ENCODE results near the gene LIPE.

Gene LIPE

DNA sequence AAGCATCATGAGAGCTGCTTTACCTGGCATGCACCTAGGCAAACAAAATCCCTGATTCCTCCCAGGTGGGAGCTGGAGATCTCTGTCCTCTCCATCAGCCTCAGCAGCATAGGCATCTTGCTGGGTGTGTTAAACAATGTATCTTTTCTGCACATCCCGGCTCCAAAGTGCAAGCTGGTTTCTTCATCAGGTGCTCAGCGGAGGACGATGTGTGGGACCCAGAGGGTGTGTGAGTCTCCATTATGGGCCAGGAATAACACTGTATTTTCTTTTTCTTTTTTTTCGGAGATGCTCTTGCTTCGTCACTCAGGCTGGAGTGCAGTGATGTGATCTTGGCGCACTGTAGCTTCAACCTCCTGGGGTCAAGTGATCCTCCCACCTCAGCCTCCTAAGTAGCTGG is 47.0 kb downstream of the LIPE start:
- no peak for DNase-seq (ENCODE audit: low read depth in 3 of 3)

- no peak for DNase-seq (ENCODE audit: low read depth in 3 of 3)
These were observed 48.7 kb downstream of the LIPE start for GRCh38 chr19:42378225-42379215.

GRCh38 chr19:42376177-42376555 is 51.0 kb downstream of the LIPE start:
- DNase-seq (ENCODE audit: low read depth in 3 of 3), result no peak

GRCh38 chr19:42375415-42376176 is 51.6 kb downstream of the LIPE start:
- DNase-seq (ENCODE audit: low read depth in 3 of 3), result no peak

- no peak for DNase-seq (ENCODE audit: low read depth in 3 of 3)
These were observed 52.3 kb downstream of the LIPE start for GRCh38 chr19:42374826-42375376.

- DNase-seq (ENCODE audit: low read depth in 3 of 3), result no peak
These were observed 56.5 kb downstream of the LIPE start for GRCh38 chr19:42370626-42371175.

DNA sequence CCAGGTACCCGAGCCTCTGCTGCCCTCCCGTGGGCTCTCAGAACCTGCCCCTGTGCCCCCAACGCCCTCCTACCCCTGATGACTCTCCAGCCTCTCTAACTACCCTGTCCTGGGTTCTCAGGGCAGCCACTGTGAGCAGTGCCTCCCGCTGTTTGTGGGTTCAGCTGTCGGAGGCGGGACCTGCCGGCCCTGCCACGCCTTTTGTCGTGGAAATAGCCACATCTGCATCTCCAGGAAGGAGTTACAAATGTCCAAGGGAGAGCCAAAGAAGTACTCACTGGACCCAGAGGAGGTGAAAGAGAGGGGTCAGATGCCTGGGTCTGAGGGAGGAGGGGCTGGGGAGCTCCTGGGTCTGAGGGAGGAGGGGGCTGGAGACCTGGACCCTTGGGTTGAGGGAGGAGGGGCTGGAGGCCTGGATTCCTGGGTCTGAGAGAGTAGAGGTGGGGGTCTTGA is 57.1 kb downstream of the LIPE start:
- DNase-seq (ENCODE audit: low read depth in 3 of 3), result no peak

- no peak for DNase-seq (ENCODE audit: low read depth in 3 of 3)
These were observed 57.6 kb downstream of the LIPE start for GRCh38 chr19:42369433-42370067.

DNA sequence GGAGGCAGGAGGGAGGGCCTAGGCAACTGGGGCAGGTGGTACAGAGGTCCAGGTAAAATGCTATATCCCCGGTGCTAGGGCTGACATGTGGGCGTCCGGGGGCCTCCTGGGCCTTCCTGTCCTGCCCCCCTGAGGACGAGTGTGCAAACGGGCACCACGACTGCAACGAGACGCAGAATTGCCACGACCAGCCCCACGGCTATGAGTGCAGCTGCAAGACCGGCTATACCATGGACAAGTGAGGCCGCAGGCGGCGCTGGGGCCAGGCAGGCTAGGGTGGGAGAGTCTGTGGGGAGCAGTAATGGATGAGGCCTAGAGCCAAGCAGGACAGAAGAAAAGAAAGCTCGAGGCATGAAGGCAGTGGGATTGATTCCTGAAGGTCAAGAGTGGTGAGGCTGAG is 58.4 kb downstream of the LIPE start:
- no peak for DNase-seq (ENCODE audit: low read depth in 3 of 3)

GRCh38 chr19:42368360-42368759 is 58.8 kb downstream of the LIPE start:
- no peak for DNase-seq (ENCODE audit: low read depth in 3 of 3)

DNA sequence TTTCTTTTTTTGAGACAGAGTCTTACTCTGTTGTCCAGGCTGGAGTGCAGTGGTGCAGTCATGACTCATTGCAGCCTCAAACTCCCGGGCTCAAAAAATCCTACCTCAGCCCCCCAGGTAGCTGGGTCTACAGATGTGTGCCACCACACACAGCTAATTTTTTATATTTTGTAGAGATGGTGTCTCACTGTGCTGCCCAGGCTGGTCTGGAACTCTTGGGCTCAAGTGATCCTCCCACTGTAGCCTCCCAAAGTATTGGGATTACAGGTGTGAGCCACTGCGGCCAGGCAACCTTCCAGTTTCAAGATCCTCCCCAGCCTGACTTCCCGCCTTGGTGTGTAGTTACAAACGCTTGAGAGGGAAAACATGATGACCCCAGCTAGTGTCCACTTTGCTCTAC is 59.3 kb downstream of the LIPE start:
- no peak for DNase-seq (ENCODE audit: low read depth in 3 of 3)

GRCh38 chr19:42366673-42367072 is 60.5 kb downstream of the LIPE start:
- DNase-seq (ENCODE audit: low read depth in 3 of 3), result no peak

- DNase-seq (ENCODE audit: low read depth in 3 of 3), result no peak
These were observed 63.4 kb downstream of the LIPE start for GRCh38 chr19:42363614-42364346.

- no peak for DNase-seq (ENCODE audit: low read depth in 3 of 3)
These were observed 64.2 kb downstream of the LIPE start for GRCh38 chr19:42362891-42363440.

GRCh38 chr19:42362342-42362741 is 64.8 kb downstream of the LIPE start:
- no peak for DNase-seq (ENCODE audit: low read depth in 3 of 3)

GRCh38 chr19:42361545-42361910 is 65.7 kb downstream of the LIPE start:
- no peak for DNase-seq (ENCODE audit: low read depth in 3 of 3)

DNA sequence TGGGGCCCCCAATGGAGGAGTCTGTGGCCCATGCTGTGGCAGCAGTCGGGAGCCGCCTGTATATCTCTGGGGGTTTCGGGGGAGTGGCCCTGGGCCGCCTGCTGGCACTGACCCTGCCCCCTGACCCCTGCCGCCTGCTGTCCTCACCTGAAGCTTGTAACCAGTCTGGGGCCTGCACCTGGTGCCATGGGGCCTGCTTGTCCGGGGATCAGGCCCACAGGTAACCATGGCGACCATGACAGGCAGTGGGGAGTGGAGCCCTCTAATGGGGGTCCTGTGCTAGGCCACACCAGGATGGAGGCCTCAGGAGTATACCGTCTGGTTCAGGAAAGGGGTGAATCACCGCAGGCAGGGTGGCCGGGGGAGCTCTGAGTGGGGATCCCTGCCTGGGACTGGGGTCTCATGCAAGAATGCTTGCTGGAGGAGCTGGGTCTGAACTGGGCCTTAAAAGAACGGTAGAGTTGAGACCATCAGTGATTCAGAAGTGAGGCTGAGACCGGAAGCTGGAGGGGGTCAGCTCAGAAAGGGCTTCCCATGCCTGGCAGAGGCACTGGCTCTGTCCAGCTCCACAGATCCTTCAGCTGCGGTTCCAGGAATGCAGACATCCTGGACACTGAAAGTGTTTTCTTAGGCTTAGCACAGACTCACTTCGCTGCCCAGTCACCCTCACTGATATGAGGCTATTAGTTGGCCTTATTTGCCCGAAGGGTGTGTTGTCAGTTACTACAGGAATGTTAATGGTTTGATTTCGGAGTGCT is 66.2 kb downstream of the LIPE start:
- no peak for DNase-seq (ENCODE audit: low read depth in 3 of 3)

DNA sequence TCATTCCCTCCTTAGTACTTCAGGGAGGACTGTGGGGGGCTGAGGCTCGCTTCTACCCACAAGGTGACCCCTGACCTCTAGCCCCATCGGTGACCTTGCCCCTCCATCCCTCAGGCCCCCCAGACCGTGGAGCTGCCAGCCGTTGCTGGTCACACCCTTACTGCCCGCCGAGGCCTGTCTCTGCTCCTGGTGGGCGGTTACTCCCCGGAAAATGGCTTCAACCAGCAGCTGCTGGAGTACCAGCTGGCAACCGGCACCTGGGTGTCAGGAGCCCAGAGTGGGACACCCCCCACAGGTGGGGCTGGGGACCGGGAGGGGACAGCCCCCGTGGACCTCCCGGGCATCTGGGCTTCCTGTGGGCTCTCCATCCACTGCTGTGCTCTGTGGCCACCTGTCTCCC is 69.9 kb downstream of the LIPE start:
- DNase-seq (ENCODE audit: low read depth in 3 of 3), result no peak

DNA sequence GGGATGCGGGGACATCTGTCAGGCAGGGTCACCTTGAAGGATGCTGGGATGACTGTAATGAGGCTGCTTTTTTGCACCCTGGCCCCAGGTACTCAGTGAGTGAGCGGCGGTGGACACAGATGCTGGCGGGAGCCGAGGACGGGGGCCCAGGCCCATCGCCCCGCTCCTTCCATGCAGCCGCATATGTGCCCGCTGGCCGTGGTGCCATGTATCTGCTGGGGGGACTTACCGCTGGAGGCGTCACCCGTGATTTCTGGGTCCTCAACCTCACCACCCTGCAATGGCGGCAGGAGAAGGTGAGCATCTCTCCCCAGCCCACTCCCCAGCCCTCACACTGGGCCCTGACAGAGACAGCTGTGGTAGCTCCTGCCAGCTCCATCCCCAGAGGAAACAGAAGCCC is 70.5 kb downstream of the LIPE start:
- no peak for DNase-seq (ENCODE audit: low read depth in 3 of 3)

DNA sequence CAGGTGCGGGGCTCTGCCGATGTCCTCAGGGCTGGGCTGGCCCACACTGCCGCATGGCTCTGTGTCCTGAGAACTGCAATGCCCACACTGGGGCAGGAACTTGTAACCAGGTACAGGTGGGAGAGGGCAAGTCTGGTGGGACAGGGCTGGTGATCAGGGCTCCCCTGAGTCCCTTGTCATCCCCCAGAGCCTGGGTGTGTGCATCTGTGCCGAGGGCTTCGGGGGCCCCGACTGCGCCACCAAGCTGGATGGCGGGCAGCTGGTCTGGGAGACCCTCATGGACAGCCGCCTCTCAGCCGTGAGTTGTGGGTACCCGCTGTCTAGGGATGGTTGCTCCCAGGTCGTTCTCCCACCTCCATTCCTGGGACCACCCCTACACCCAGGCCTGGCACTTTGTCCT is 71.3 kb downstream of the LIPE start:
- no peak for DNase-seq (ENCODE audit: low read depth in 3 of 3)

Measured in stimulated activated CD4-positive, alpha-beta T cell treated with anti-CD3 and anti-CD28 coated beads, TNF-alpha, amount 100 ng/mL, for 48 hours (primary cell).